Breast epithelium (tissue), 3 donors: ENCODE data around the gene THBS4.

Experiments
- POLR2A ChIP-seq: fragments of 450-650 bp; IDR thresholded peaks from one replicate; pipeline ENCODE4 v1.6.1; 2016; ENCODE audit warnings: antibody characterized with exemption, mild to moderate bottlenecking, moderate library complexity
- POLR2AphosphoS5 ChIP-seq, 3 donors: sonication (generic); formaldehyde crosslinking; IDR thresholded peaks; one replicate each; pipeline ENCODE4 v1.6.1; 2017; ENCODE audit warnings: antibody characterized with exemption in 3 of 3
- TF ChIP-seq, protein P1 (sequence below), 3 donors: fragments of 450-650 bp; IDR thresholded peaks; one replicate each; pipeline ENCODE4 v1.5.1; 2016 to 2017; ENCODE audit warnings: antibody characterized with exemption in 3 of 3, mild to moderate bottlenecking in 3 of 3, moderate library complexity in 3 of 3

DNA sequence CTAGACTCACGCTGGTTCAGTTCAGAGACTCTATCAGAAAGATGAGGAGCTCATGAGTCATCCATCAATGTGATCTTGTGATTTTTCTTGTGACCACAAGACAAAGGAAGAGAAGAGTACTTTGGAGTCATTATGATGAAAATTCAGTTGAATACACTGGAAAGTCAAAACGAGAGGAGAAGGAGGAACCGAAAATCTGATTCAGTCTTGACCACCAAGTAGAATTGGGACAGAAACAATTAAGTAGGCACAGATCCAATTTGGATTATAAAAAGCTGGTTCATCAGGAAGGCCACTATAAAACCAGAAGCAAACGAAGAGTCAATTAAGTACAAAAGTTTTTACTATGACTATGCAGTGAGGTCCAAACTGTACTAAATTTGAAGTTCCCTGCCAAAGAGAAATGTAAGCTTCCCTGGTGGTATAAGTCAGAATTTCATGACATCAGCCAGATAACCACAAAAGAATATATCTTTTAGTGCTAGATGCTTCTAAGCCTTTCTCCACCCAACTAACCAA lies 90.9 kb downstream of the THBS4 start:
- TF ChIP-seq, protein P1, sequence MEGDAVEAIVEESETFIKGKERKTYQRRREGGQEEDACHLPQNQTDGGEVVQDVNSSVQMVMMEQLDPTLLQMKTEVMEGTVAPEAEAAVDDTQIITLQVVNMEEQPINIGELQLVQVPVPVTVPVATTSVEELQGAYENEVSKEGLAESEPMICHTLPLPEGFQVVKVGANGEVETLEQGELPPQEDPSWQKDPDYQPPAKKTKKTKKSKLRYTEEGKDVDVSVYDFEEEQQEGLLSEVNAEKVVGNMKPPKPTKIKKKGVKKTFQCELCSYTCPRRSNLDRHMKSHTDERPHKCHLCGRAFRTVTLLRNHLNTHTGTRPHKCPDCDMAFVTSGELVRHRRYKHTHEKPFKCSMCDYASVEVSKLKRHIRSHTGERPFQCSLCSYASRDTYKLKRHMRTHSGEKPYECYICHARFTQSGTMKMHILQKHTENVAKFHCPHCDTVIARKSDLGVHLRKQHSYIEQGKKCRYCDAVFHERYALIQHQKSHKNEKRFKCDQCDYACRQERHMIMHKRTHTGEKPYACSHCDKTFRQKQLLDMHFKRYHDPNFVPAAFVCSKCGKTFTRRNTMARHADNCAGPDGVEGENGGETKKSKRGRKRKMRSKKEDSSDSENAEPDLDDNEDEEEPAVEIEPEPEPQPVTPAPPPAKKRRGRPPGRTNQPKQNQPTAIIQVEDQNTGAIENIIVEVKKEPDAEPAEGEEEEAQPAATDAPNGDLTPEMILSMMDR (IDR thresholded peaks at IDR 0.05): no peak
- TF ChIP-seq POLR2A: no peak
- no peak for TF ChIP-seq POLR2AphosphoS5 (IDR thresholded peaks at IDR 0.05)
